Colon (tissue), 2 donors: ENCODE results near the gene ZCCHC3.

ENCODE experiments used
- FAIRE-seq: peaks from 2 replicates; lab custom pipeline; 2012; peaks lifted over from hg19 to GRCh38; lab: Jason Lieb, UNC
- donor health status: control.
- donor health status: control.

ZCCHC3 gene

GRCh38 chr20:346640-347316, 49.4 kb downstream of the ZCCHC3 start, which contains the start of gene NRSN2:
NRSN2 (plus strand) TSS chr20:347111; CDS start chr20:349644, 2,533 bp downstream.
- no peak for FAIRE-seq

DNA sequence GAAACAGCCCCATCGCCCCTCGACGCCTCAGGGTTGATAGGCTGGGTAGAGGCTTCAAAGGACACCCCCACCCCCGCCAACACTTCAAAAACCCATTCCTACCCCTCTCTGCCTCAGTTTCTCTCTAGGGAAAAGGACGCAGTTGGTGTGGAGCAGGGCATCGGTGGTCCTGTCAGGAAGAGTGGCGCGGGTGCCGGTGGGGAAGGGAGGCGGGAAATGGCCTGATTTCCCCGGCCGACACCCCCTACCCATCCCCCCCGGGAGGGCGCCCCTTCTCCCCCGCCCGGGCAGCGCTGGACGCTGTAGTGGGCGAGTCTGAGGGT, 49.9 kb downstream of the ZCCHC3 start:
- FAIRE-seq: no peak

DNA sequence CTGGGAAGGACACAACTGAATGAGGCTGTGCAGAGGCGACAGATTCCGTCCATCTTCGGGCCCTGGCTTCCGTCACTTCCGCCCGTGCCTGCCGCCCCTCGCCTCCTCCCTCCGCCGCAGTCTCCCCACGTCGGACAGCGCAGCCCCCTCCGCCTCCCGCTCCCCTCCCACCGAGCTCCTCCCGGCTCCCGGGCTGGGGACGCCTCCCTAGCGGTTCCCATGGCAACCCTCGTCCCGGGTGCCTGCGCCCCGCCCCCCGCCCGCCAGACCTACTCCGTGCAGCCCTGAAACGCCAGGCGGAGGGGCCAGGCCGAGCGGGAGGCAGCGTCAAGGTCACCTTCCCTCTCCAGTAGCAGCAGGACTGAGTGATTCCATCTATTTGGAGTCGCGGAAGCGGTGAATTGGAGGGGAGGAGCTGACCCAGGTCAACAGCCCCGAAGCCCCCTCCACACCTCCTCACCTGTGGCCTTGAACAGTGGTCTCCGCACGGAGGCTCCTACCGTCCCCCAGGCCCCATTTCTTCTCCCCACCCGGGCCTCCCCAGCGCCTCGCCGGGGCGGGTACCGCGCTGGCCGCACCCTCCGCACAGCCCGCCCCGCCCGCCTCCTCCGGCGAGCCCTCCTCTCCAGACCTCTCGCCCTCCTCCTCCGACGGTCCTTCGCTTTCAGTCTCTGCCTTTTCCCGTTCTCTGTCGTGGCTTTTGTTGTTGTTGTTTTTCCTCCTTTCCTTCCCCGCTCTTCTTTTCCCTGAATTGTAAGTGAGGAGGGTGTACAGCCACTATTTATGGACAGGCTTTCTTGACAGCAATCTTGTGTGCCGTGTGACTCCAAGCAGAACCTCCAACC, 50.5 kb downstream of the ZCCHC3 start:
- FAIRE-seq: no peak

- FAIRE-seq: no peak
These were observed 51.8 kb downstream of the ZCCHC3 start for GRCh38 chr20:348972-349841.
